ENCODE results near the gene PTGDR.

GRCh38 chr14:52227619-52228222 lies 39.8 kb upstream of the PTGDR start:
- TF ChIP-seq YY1 (IDR thresholded peaks at IDR 0.05; ENCODE audit: insufficient read depth, insufficient read length): no peak
- no peak for TF ChIP-seq SUZ12 (IDR thresholded peaks at IDR 0.05; ENCODE audit: extremely low read depth, insufficient read depth, insufficient read length)
- TF ChIP-seq ZNF274 (IDR thresholded peaks at IDR 0.05; ENCODE audit: low read depth, low read length): no peak
